HG02588 (cell line): ENCODE data around the gene TSHZ2.

Experiments
- ATAC-seq: cut with Tn5 transposase; IDR thresholded peaks from one replicate; pipeline ENCODE4 v1.9.1; 2021; ENCODE audit warnings: mild to moderate bottlenecking, moderate library complexity; ENCODE audit not compliant: unreplicated experiment

Gene TSHZ2

GRCh38 chr20:53269380-53269779 is 297.2 kb downstream of the TSHZ2 start:
- ATAC-seq, result no peak

- ATAC-seq, result no peak
Measured at GRCh38 chr20:53270792-53271375, 298.7 kb downstream of the TSHZ2 start.

GRCh38 chr20:53274365-53274764 is 302.2 kb downstream of the TSHZ2 start:
- no peak for ATAC-seq

- no peak for ATAC-seq
Measured at GRCh38 chr20:53274807-53275206, 302.6 kb downstream of the TSHZ2 start.

- no peak for ATAC-seq
Measured at GRCh38 chr20:53276143-53276542, 304.0 kb downstream of the TSHZ2 start.

GRCh38 chr20:53278555-53278954 is 306.4 kb downstream of the TSHZ2 start:
- ATAC-seq, result no peak

DNA sequence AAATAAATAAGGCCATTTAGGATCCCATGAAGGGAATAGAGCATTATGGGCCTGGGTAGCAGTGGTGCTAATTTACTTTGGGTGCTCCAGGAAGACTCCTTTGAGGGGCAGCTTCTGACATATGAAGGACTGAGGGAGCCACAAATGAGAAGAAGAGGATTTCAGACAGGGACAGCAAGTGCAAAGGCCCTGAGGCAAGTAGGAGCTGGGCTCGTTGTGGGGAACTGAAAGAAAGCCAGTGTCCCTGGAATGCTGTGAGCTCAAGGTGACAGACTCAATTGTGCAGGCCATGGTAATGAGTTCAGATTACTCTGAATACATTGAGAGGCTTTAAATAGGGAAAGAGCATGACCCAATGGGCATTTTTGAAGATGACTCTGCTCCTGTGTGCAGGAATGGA is 307.6 kb downstream of the TSHZ2 start:
- ATAC-seq, result no peak

DNA sequence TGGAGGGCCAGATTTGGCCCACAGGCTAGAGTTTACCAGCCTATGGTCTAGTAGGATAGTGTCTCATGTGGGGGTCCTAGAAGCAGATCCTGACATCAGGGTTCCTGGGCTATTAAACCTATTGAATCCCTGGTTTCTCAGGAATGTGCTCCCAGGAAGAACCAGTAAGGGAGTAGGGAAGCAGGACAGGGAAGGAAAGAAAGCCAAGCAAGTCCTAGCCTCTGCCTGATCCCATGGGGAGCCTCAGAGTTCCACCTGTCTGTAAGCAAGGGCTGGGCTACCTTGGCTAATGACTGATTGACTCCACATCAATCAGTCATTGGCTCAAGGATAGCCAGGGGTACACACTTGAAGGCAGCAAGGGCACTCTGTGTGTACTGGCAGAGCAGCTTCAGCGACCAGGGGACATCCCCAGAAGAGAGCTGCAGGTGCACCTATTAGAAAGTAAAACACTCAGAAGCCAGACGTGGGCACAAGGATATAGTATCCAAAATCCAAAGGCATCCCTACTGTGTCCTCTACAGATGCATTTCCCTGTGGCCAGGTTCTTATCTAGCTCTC is 309.5 kb downstream of the TSHZ2 start:
- ATAC-seq, result no peak

GRCh38 chr20:53282217-53282955 is 310.2 kb downstream of the TSHZ2 start:
- no peak for ATAC-seq

DNA sequence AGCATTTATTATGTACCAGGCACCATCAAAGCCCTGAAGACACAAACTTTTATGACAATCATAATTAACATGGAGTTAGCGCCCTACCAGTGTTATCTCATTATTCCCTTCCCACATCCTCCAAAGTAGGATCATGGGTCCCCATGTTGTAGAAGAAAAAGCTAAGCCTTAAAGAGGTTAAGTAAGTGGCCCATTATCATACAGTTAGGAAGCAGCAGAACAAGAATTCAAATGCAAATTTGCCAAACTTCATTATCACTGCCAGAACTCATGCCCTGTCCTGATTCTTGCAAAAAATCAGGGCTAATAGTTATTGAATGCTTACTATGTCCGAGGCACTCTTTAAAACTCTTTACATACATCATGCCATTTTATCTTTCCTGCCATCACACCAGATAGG is 310.9 kb downstream of the TSHZ2 start:
- no peak for ATAC-seq

DNA sequence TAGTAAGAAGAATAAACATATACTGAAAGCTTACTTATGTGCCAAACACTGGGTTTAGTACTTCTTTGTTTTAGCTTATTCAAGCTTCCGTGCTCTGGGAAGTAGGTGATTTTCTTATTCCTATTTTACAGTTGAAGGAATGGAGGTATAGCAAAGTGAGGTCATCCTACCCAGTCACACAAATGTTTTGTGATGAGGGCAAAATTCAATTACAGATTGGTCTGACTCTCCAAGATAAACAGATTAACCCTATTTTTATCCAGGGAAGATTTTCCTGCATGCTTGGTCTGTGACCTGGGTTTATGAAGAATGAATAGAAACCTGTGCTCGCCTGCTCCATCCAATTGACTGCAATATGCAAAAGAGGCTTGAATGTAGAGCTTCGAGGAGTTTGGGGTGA is 311.4 kb downstream of the TSHZ2 start:
- ATAC-seq, result no peak

GRCh38 chr20:53284256-53284655 is 312.1 kb downstream of the TSHZ2 start:
- no peak for ATAC-seq

- ATAC-seq, result no peak
Measured at GRCh38 chr20:53284696-53285095, 312.5 kb downstream of the TSHZ2 start.

- no peak for ATAC-seq
Measured at GRCh38 chr20:53287357-53288042, 315.3 kb downstream of the TSHZ2 start.

GRCh38 chr20:53291548-53291947 is 319.4 kb downstream of the TSHZ2 start:
- ATAC-seq, result no peak

DNA sequence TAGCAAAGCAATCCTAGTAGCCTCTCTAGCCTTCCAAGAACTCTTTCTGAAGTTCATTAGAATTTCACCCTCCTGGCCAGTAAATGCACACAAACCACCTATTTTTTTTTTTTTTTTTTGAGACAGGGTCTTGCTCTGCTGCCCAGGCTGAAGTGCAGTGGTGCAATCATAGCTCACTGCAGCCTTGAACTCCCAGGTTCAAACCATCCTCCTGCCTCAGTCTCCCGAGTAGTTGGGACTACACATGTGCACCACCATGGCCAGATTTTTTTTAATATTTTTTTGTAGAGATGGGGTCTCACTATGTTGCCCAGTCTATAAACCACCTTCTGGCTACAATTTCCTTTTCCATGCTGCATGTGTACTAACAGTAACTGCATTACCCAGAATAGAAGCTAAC is 320.2 kb downstream of the TSHZ2 start:
- ATAC-seq, result no peak

DNA sequence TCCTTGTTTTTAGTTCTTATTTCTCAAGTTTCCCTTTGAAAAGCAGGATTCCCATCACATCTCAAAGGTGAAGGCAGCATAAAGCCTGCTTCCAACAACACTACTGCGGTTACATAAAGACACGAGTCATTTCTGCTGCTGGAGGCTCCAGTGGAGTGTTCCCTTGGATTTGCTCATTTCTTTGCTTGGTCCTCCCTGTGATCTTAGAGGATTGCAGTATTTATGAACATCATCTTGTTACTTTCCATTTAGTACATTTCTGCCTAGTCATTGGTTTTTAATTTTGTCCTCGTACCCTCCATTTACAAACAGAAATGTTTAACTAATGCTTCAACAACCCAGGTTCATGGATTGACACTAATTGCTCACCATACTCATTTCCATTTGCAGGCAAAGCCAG is 322.6 kb downstream of the TSHZ2 start:
- no peak for ATAC-seq

- no peak for ATAC-seq
Measured at GRCh38 chr20:53296025-53296424, 323.9 kb downstream of the TSHZ2 start.

DNA sequence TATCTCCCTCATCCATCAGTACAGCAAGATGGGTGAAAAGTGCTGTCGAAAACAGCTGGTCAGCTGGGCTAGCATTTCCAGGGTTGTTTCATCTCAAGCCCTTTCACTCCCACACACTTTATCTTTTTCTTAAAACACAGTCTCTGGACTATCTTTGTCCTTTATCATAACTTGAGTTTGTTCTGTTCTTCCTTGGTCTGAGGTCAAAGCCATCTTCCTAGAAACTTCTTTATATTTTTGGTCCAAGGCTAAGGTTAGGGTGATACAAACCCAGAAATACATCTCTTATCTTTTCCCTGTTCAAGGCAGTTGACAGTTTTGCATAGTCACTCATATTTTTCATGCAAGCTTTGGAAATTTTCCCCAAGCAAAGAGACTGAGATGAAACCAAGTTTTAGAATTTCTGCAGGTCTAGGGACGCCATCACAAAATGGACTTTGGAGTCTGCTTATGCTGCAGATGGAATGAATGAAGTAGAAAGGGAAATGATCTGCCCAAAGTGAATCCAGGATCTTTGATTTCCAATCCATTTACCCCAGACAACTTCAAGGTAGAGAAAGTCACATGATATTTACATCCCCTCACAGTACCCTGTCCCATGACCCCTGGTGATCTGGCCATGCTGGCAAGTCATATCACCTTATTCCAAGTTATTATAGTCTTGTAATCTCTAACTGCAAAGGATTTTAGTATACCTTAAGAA is 324.4 kb downstream of the TSHZ2 start:
- no peak for ATAC-seq

- no peak for ATAC-seq
Measured at GRCh38 chr20:53297154-53297529, 325.0 kb downstream of the TSHZ2 start.

GRCh38 chr20:53298260-53298659 is 326.1 kb downstream of the TSHZ2 start:
- ATAC-seq, result no peak
